ENCODE data around the gene MGLL. TPM values are rescaled to one million over a fixed set of nuclear protein-coding genes. Genes with fewer than 3 reads are reported as not detected.

The MGLL gene
- total RNA-seq, 2 experiments from 2014 or later: 0.28 to 0.38 TPM

- Mint-ChIP-seq H3K36me3 (ENCODE audit: low read depth) (no peaks in the 10 kb centered on the region), H3K4me3 (no peak overlapping the region), H3K9me3 (no peaks in the 10 kb centered on the region), H3K4me1 (ENCODE audit: low read depth) (peaks cover 5% of the 10 kb centered on the region), H3K27ac (no peak overlapping the region), H3K27me3 (no peaks in the 10 kb centered on the region)
- ATAC-seq (ENCODE audit: poor library complexity) (peak; percentile 75), DNase-seq (peak in 12 of 14 experiments; percentile 33 to 73 (median 49))
- ChIA-PET CTCF (interaction anchor here (0.5 to 1.4 kb wide), 5 partner anchors 23 to 1771 kb away, joined by 3 to 6 read pairs (median 4); partner anchors contain the start of gene TPRA1), POLR2A (interaction anchor here (1.4 to 1.7 kb wide), 2 partner anchors 22 to 120 kb away, joined by 6 to 11 read pairs; partner anchors contain the start of gene ABTB1)
- H3K4me1 ChIP-seq (ENCODE audit: insufficient read depth, low read length): peaks cover 13% of the 10 kb centered on the region
- H3K4me3 ChIP-seq (ENCODE audit: low read length): no peak overlapping the region
- H3K9me3 ChIP-seq (ENCODE audit: control insufficient read depth in 1 of 2, insufficient read depth in 1 of 2, low read length in 2 of 2): no peaks in the 10 kb centered on the region
- TF ChIP-seq, protein P1, sequence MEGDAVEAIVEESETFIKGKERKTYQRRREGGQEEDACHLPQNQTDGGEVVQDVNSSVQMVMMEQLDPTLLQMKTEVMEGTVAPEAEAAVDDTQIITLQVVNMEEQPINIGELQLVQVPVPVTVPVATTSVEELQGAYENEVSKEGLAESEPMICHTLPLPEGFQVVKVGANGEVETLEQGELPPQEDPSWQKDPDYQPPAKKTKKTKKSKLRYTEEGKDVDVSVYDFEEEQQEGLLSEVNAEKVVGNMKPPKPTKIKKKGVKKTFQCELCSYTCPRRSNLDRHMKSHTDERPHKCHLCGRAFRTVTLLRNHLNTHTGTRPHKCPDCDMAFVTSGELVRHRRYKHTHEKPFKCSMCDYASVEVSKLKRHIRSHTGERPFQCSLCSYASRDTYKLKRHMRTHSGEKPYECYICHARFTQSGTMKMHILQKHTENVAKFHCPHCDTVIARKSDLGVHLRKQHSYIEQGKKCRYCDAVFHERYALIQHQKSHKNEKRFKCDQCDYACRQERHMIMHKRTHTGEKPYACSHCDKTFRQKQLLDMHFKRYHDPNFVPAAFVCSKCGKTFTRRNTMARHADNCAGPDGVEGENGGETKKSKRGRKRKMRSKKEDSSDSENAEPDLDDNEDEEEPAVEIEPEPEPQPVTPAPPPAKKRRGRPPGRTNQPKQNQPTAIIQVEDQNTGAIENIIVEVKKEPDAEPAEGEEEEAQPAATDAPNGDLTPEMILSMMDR (IDR thresholded peaks at IDR 0.05): peak; percentile 47
- intact Hi-C loops (cut with DNase I, micrococcal nuclease): loop anchor here (1.0 kb wide), 2 partner anchors 42 to 119 kb away; no protein-coding TSS in a partner anchor
- no peaks in the 10 kb centered on the region for H3K36me3 ChIP-seq (ENCODE audit: insufficient read depth, low read length)
- H3K27me3 ChIP-seq (ENCODE audit: control insufficient read depth in 1 of 2, insufficient read depth in 2 of 2, low read length in 2 of 2): no peaks in the 10 kb centered on the region
- H3K27ac ChIP-seq (ENCODE audit: low read depth in 1 of 2, low read length in 2 of 2): no peak overlapping the region
Observed at GRCh38 chr3:127694467-127695215, 127.7 kb downstream of the MGLL start.

DNA sequence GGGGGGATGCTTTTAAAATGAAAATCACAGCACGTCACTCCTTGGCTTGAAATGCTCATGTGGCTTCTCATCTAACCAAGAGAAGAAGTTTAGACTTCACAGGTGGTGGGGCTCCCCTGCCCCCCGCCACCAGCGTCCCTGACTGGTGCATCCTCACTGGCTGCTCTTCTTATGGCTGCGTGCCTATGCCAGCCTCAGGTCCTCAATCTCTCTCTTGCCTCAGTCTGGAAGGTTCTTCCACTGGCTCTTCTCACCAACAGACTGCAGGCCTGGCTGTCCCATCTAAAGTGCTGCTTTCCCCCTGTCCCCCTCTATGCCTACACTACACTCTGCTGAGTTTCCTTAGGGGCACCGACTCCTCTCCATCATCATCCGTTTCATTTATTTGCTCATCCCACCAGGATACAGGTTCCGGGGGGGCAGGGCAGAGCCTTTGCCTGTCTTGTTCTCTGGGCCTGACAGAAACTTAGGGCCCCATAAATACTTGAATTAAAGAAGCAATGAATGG is 128.9 kb downstream of the MGLL start:
- CTCF ChIA-PET: interaction anchor here (1.0 to 1.4 kb wide), 3 partner anchors 22 to 118 kb away, joined by 3 to 6 read pairs (median 3); no protein-coding TSS in a partner anchor
- no peak overlapping the region for H3K4me3 ChIP-seq (ENCODE audit: low read length)
- H3K4me1 Mint-ChIP-seq (ENCODE audit: low read depth): peaks cover 5% of the 10 kb centered on the region
- H3K27me3 Mint-ChIP-seq: no peaks in the 10 kb centered on the region
- H3K9me3 Mint-ChIP-seq: no peaks in the 10 kb centered on the region
- H3K27ac ChIP-seq (ENCODE audit: low read depth in 1 of 2, low read length in 2 of 2): no peak overlapping the region
- no peaks in the 10 kb centered on the region for H3K36me3 ChIP-seq (ENCODE audit: insufficient read depth, low read length)
- H3K36me3 Mint-ChIP-seq (ENCODE audit: low read depth): no peaks in the 10 kb centered on the region
- no peak overlapping the region for H3K27ac Mint-ChIP-seq
- peaks cover 13% of the 10 kb centered on the region for H3K4me1 ChIP-seq (ENCODE audit: insufficient read depth, low read length)
- no peaks in the 10 kb centered on the region for H3K9me3 ChIP-seq (ENCODE audit: control insufficient read depth in 1 of 2, insufficient read depth in 1 of 2, low read length in 2 of 2)
- H3K27me3 ChIP-seq (ENCODE audit: control insufficient read depth in 1 of 2, insufficient read depth in 2 of 2, low read length in 2 of 2): no peaks in the 10 kb centered on the region
- H3K4me3 Mint-ChIP-seq: no peak overlapping the region
- POLR2A ChIA-PET: interaction anchor here (1.7 kb wide), 1 partner anchor 21 kb away, joined by 11 read pairs; the partner anchor contains the start of gene ABTB1
- intact Hi-C loops (cut with DNase I, micrococcal nuclease): no loop called here
- TF ChIP-seq, protein P1 (IDR thresholded peaks at IDR 0.05): no peak
- ATAC-seq (ENCODE audit: poor library complexity) (no peak), DNase-seq (no peak)

- TF ChIP-seq, protein P1 (IDR thresholded peaks at IDR 0.05): no peak
- no peak for DNase-seq
- intact Hi-C loops (cut with DNase I, micrococcal nuclease): no loop called here
- no peaks in the 10 kb centered on the region for H3K27me3 ChIP-seq (ENCODE audit: control insufficient read depth in 1 of 2, insufficient read depth in 2 of 2, low read length in 2 of 2)
- no peak overlapping the region for H3K27ac ChIP-seq (ENCODE audit: low read depth in 1 of 2, low read length in 2 of 2)
- H3K27me3 Mint-ChIP-seq: no peaks in the 10 kb centered on the region
- peaks cover 5% of the 10 kb centered on the region for H3K4me1 Mint-ChIP-seq (ENCODE audit: low read depth)
- H3K9me3 Mint-ChIP-seq: no peaks in the 10 kb centered on the region
- H3K4me1 ChIP-seq (ENCODE audit: insufficient read depth, low read length): peaks cover 12% of the 10 kb centered on the region
- POLR2A ChIA-PET: no interaction called here
- H3K27ac Mint-ChIP-seq: no peak overlapping the region
- no peak overlapping the region for H3K4me3 ChIP-seq (ENCODE audit: low read length)
- CTCF ChIA-PET: no interaction called here
- H3K36me3 ChIP-seq (ENCODE audit: insufficient read depth, low read length): no peaks in the 10 kb centered on the region
- no peaks in the 10 kb centered on the region for H3K9me3 ChIP-seq (ENCODE audit: control insufficient read depth in 1 of 2, insufficient read depth in 1 of 2, low read length in 2 of 2)
- H3K36me3 Mint-ChIP-seq (ENCODE audit: low read depth): no peaks in the 10 kb centered on the region
- H3K4me3 Mint-ChIP-seq: no peak overlapping the region
- no peak for ATAC-seq (ENCODE audit: poor library complexity)
Observed at GRCh38 chr3:127692501-127693335, 129.6 kb downstream of the MGLL start.

Measured in CD4-positive, alpha-beta T cell (primary cell).